Activated CD4-positive, alpha-beta memory T cell treated with anti-CD3 and anti-CD28 coated beads for 36 hours (primary cell): ENCODE results near the gene SCLY. TPM values are rescaled to one million over a fixed set of nuclear protein-coding genes. Genes with fewer than 3 reads are reported as not detected.
"Not testable (repeated sequence)": the region's sequence is repeated elsewhere in the genome, so short reads cannot be mapped to it uniquely, and the experiment has no call there.

Experiments used
- CTCF ChIA-PET: fragments of 350-600 bp; sonication (Branson Sonifier 250); formaldehyde crosslinking; loops from one replicate; lab custom pipeline; 2021; ENCODE audit warnings: antibody characterized with exemption, inconsistent platforms; lab: Charles Lee
- POLR2A ChIA-PET: fragments of 350-600 bp; sonication (Branson Sonifier 250); formaldehyde crosslinking; loops from one replicate; lab custom pipeline; 2021; ENCODE audit warnings: antibody characterized with exemption; lab: Charles Lee
- DNase-seq: peaks from one replicate; pipeline ENCODE4 v3.0.0-alpha.2; 2020
- H3K27ac Mint-ChIP-seq: one replicate; pipeline ENCODE4 v1.8.0; 2021; ENCODE audit warnings: mixed read lengths
- H3K27me3 Mint-ChIP-seq: one replicate; pipeline ENCODE4 v1.8.0; 2021; ENCODE audit warnings: mixed read lengths
- H3K36me3 Mint-ChIP-seq: one replicate; pipeline ENCODE4 v1.8.0; 2021; ENCODE audit warnings: mixed read lengths
- H3K4me1 Mint-ChIP-seq: one replicate; pipeline ENCODE4 v1.8.0; 2021; ENCODE audit warnings: low read depth, mixed read lengths
- H3K4me3 Mint-ChIP-seq: one replicate; pipeline ENCODE4 v1.8.0; 2021; ENCODE audit warnings: mild to moderate bottlenecking, mixed read lengths
- H3K9me3 Mint-ChIP-seq: one replicate; pipeline ENCODE4 v1.8.0; 2021; ENCODE audit warnings: mixed read lengths
- intact Hi-C: fragments of 100-400 bp; cut with micrococcal nuclease; formaldehyde crosslinking; loops from one replicate; pipeline ENCODE4 v1.15.1; 2023
- total RNA-seq, 2 experiments: library from RNA; stranded (reverse); gene quantifications; one replicate each; pipeline ENCODE4 v1.2.3, GENCODE V29; 2021

The SCLY gene
- total RNA-seq, 2 experiments from 2014 or later, result 47.9 to 51.8 TPM

DNA sequence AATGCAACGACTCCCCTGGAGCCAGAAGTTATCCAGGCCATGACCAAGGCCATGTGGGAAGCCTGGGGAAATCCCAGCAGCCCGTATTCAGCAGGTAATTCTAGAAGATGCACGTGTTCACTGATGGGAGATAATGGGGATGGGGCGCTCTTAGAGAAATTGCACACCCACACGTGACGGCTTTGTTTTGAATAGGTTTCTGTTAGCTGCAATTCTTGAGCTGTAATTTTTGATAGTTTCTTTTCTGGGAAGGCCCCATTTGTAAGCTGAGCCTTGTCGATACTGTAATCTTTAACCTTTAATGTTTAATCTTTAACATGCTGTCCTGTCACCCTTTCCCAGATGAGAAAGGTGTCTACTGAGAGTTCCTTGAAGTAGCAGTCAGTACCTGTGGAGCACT is 3.6 kb downstream of the SCLY start:
- CTCF ChIA-PET, result interaction anchor here (0.8 kb wide), 1 partner anchor 96 kb away, joined by 4 read pairs; no protein-coding TSS in a partner anchor
- H3K9me3 Mint-ChIP-seq, result peaks cover 21% of the 10 kb centered on the region
- peak overlapping the region; percentile 26 for H3K27ac Mint-ChIP-seq
- DNase-seq, result no peak
- POLR2A ChIA-PET, result no interaction called here
- H3K36me3 Mint-ChIP-seq, result peaks cover 53% of the 10 kb centered on the region
- peaks cover 76% of the 10 kb centered on the region for H3K4me1 Mint-ChIP-seq
- H3K4me3 Mint-ChIP-seq, result no peak overlapping the region
- intact Hi-C loops, result loop anchor here (5.0 to 10.0 kb wide), 3 partner anchors 140 to 362 kb away; partner anchors contain the start of genes ILKAP and PER2
- H3K27me3 Mint-ChIP-seq, result no peaks in the 10 kb centered on the region

DNA sequence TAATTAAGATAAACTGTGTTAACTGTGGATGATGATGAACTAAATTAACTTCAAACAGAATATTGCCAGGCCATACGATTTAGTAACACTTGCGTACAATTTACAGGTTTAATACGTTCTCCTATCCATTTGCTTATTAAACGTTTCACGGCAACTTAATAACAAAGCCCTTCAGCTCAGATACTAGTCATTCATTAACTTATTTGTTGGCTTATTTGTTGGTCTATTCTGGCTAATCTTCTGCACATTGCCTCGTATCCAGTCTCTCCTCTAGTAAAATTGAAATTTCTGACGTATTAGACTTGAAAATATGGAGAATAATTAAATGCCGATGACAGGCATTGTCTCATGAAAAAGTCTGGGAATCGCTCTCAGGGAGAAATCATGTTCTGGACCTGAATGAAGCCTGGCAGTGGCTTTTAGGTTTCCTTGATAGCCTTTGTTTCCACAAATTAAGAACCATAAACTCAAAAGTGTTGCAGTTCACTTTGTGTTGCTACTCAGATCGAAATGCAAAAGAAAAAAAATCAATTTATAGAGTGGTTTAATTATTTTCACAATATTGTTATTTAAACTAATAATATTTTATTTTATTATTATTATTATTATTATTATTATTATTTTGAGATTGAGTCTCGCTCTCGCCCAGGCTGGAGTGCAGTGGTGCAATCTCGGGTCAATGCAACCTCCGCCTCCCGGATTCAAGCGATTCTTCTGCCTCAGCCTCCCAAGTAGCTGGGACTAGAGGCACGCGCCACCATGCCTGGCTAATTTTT is 4.5 kb downstream of the SCLY start:
- Mint-ChIP-seq H3K27me3 (no peaks in the 10 kb centered on the region), H3K36me3 (peaks cover 59% of the 10 kb centered on the region), H3K4me1 (peaks cover 75% of the 10 kb centered on the region), H3K27ac (no peak overlapping the region), H3K4me3 (no peak overlapping the region), H3K9me3 (peaks cover 21% of the 10 kb centered on the region)
- CTCF ChIA-PET, result interaction anchor here (0.8 kb wide), 1 partner anchor 96 kb away, joined by 4 read pairs; no protein-coding TSS in a partner anchor
- intact Hi-C loops, result loop anchor here (10.0 kb wide), 2 partner anchors 140 to 220 kb away; partner anchors contain the start of genes ILKAP and PER2
- no peak for DNase-seq
- POLR2A ChIA-PET, result no interaction called here

DNA sequence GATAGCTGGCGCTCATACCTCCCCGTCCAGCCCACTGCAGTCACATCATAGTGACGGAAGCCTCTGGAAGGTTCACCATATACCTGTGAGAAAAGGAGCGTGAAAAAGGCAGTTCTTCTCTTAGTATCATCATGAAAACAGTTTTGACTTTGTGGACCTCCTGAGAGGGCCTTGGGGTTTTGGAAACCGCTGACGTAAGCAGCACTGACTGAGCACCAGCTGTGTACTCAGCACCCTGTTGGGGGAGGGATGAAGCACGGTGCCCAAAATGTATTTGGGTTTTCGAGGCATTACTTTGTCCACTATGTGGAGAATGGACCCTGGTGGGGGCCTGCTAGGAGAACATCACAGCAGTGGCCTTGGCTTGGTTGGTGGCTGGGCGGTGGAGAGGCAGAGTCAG is 5.4 kb downstream of the SCLY start:
- CTCF ChIA-PET, result no interaction called here
- Mint-ChIP-seq H3K27me3 (no peaks in the 10 kb centered on the region), H3K36me3 (peaks cover 62% of the 10 kb centered on the region), H3K4me3 (no peak overlapping the region), H3K4me1 (peaks cover 78% of the 10 kb centered on the region), H3K27ac (peak overlapping the region; percentile 63), H3K9me3 (peaks cover 21% of the 10 kb centered on the region)
- no peak for DNase-seq
- POLR2A ChIA-PET, result no interaction called here
- intact Hi-C loops, result loop anchor here (10.0 kb wide), 2 partner anchors 139 to 219 kb away; partner anchors contain the start of genes ILKAP and PER2

DNA sequence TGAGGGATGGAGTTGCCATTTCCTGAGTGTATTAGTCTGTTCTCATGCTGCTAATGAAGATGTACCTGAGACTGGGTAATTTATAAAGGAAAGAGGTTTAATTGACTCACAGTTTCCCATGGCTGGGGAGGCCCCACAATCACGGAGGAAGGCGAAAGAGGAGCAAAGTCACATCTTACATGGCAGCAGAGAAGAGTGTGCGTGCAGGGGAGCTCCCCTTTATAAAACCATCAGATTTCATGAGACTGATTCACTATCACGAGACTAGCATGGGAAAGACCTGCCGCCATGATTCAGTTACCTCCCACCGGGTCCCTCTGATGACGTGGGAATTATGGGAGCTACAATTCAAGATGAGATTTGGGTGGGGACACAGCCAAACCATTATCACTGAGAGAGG is 5.9 kb downstream of the SCLY start:
- Mint-ChIP-seq H3K27ac (peak overlapping the region; percentile 63), H3K36me3 (peaks cover 59% of the 10 kb centered on the region), H3K4me1 (peaks cover 76% of the 10 kb centered on the region), H3K9me3 (peaks cover 21% of the 10 kb centered on the region)
- H3K4me3 Mint-ChIP-seq, POLR2A ChIA-PET, H3K27me3 Mint-ChIP-seq, CTCF ChIA-PET: not testable (repeated sequence)
- peak; percentile 56 for DNase-seq
- intact Hi-C loops, result loop anchor here (10.0 kb wide), 2 partner anchors 138 to 218 kb away; partner anchors contain the start of genes ILKAP and PER2

DNA sequence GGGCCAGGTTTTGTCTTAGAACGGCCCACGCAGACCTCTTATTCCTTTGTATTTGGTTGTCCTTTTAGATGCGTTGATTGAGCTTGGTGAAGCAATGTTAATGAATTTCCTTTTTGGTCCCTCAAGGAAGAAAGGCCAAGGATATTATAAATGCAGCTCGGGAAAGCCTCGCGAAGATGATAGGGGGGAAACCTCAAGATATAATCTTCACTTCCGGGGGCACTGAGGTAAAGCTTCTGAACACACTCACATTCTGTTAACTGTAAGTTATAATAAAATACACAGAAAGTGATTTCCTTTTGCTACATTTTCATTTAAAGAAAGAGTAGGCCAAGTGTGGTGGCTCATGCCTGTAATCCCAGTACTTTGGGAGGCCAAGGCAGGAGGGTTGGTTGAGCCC is 7.1 kb downstream of the SCLY start:
- no peak for DNase-seq
- Mint-ChIP-seq H3K27me3 (no peaks in the 10 kb centered on the region), H3K9me3 (peaks cover 26% of the 10 kb centered on the region), H3K36me3 (peaks cover 70% of the 10 kb centered on the region), H3K4me1 (peaks cover 70% of the 10 kb centered on the region), H3K27ac (peak overlapping the region; percentile 63), H3K4me3 (no peak overlapping the region)
- intact Hi-C loops, result loop anchor here (10.0 kb wide), 2 partner anchors 137 to 217 kb away; partner anchors contain the start of genes ILKAP and PER2
- POLR2A ChIA-PET, result no interaction called here
- CTCF ChIA-PET, result interaction anchor here (1.3 kb wide), 1 partner anchor 145 kb away, joined by 3 read pairs; no protein-coding TSS in a partner anchor

DNA sequence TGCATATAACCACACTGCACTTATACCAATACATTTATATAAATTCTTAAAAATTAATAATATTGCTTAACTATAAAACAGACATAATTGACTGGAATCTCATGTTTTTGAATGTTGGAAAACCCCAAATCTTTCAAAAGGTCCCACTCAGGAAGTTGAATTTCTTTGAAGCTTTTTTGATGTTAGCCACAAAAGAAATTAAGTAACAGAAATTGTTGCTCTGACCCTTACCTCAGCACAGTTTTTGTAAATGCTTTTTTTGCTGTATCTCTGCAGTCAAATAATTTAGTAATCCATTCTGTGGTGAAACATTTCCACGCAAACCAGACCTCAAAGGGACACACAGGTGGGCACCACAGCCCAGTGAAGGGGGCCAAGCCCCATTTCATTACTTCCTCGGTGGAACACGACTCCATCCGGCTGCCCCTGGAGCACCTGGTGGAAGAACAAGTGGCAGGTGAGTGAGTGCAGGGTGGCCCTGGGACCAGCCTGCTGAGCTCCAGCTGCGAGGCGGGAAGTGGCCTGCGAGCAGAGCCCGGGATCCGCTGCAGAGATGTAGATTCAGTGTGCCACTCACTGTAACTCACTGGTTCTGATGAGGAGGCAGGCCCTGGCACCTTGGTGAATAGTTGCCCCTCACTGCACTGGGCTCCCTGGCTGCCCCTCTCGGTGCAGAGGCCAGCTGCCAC is 8.4 kb downstream of the SCLY start:
- DNase-seq, result peak; percentile 30

DNA sequence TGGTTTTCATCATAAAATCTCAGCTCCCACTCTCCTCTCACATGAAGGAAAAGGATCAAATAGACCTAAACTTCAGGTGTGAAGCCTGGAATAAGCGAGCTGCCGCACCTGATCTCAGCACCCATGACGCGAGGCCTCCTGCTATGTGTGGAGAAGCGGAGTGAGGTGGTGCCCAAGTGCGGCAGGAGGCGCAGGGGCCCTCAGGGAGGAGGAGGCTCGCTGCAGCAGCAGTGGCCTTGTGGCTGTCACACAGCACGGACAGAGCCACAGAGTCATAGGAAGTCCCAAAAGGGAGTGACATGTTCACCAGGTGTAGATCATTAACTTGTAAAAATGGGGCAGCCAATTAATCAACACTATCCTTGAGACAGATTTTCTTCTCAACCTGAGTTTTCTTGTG is 9.1 kb downstream of the SCLY start:
- peaks cover 77% of the 10 kb centered on the region for H3K36me3 Mint-ChIP-seq
- no peaks in the 10 kb centered on the region for H3K27me3 Mint-ChIP-seq
- intact Hi-C loops, result loop anchor here (10.0 kb wide), 2 partner anchors 135 to 215 kb away; partner anchors contain the start of genes ILKAP and PER2
- DNase-seq, result no peak
- H3K27ac Mint-ChIP-seq, result peak overlapping the region; percentile 66
- ChIA-PET POLR2A (interaction anchor here (1.8 kb wide), 1 partner anchor 9 kb away, joined by 6 read pairs; the partner anchor contains the start of gene SCLY), CTCF (no interaction called here)
- no peak overlapping the region for H3K4me3 Mint-ChIP-seq
- H3K4me1 Mint-ChIP-seq, result peaks cover 52% of the 10 kb centered on the region
- H3K9me3 Mint-ChIP-seq, result peaks cover 28% of the 10 kb centered on the region

More for the DNA sequence above, 8.4 kb downstream of the SCLY start:
- peak overlapping the region; percentile 2 for H3K4me3 Mint-ChIP-seq
- intact Hi-C loops, result loop anchor here (10.0 kb wide), 2 partner anchors 136 to 216 kb away; partner anchors contain the start of genes ILKAP and PER2
- H3K4me1 Mint-ChIP-seq, result peaks cover 58% of the 10 kb centered on the region
- no peaks in the 10 kb centered on the region for H3K27me3 Mint-ChIP-seq
- H3K36me3 Mint-ChIP-seq, result peaks cover 78% of the 10 kb centered on the region
- POLR2A ChIA-PET, result interaction anchor here (1.8 kb wide), 1 partner anchor 8 kb away, joined by 6 read pairs; the partner anchor contains the start of gene SCLY
- peak overlapping the region; percentile 66 for H3K27ac Mint-ChIP-seq
- H3K9me3 Mint-ChIP-seq, result peaks cover 28% of the 10 kb centered on the region
- CTCF ChIA-PET, result no interaction called here

DNA sequence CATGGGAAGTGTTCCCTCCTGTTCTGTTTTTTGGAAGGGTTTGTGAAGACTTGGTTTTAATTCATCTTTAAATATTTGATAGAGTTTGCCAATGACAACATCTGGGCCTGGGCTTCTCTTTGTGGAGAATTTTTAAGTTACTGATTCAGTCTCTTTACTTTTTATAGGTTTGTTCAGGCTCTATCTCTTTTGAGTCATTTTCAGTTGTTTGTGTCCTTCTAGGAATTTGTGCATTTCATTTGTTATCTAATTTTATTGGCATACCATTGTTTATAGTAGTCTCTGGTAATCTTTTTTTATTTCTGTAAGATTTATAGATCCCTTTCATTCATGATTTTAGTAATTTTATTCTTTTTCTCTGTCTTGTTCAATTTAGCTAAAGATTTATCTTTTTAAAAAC is 14.6 kb downstream of the SCLY start:
- H3K27me3 Mint-ChIP-seq, result no peaks in the 10 kb centered on the region
- CTCF ChIA-PET, result no interaction called here
- H3K9me3 Mint-ChIP-seq, result peaks cover 7% of the 10 kb centered on the region
- H3K4me3 Mint-ChIP-seq, result no peak overlapping the region
- no peak for DNase-seq
- H3K27ac Mint-ChIP-seq, result no peak overlapping the region
- H3K36me3 Mint-ChIP-seq, result peaks cover 59% of the 10 kb centered on the region
- POLR2A ChIA-PET, result no interaction called here
- intact Hi-C loops, result no loop called here
- H3K4me1 Mint-ChIP-seq, result peaks cover 8% of the 10 kb centered on the region

DNA sequence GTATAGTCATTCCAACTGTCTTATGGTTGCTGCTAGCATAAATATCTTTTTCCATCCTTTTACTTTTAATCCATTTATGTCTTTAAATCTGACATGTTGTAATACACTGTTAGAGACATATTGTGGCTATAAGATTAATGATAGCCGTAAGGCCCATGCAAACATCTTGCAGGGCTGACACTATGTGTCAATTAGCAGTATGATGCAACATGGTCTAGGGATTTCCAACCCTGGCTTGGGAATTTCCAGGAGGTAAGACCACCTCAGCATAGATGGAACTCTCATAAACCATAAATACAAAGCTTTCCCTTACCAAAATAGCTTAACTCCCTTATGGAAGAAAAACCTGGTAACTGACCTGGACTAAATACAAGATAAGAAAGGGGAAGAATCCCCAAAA is 16.5 kb downstream of the SCLY start:
- peaks cover 7% of the 10 kb centered on the region for H3K9me3 Mint-ChIP-seq
- no peak overlapping the region for H3K4me3 Mint-ChIP-seq
- peaks cover 2% of the 10 kb centered on the region for H3K4me1 Mint-ChIP-seq
- ChIA-PET POLR2A (no interaction called here), CTCF (interaction anchor here (0.7 kb wide), 1 partner anchor 99 kb away, joined by 3 read pairs; no protein-coding TSS in a partner anchor)
- H3K27me3 Mint-ChIP-seq, result no peaks in the 10 kb centered on the region
- intact Hi-C loops, result no loop called here
- no peak for DNase-seq
- H3K36me3 Mint-ChIP-seq, result peaks cover 69% of the 10 kb centered on the region
- no peak overlapping the region for H3K27ac Mint-ChIP-seq

DNA sequence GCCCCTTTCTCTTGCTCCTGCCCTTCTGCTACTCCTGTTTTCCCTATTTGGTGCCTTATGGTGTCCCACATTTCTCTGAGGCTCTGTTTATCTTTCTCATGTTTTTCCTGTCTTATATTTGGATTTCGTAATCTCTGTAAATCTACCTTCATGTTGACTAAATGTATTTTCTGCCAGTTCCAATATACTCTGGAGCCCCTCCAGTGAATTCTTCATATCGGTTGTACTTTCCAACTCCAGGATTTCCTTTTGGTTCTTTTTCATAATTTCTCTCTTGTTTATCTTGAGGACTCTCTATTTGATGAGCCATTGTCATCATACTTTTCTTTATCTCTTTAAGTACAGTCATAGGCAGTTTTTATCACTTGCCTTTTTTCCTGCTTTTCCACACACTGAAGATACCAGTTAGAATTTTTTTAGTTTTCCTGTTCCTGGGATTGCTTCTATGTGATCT is 19.1 kb downstream of the SCLY start:
- H3K27me3 Mint-ChIP-seq, result no peaks in the 10 kb centered on the region
- intact Hi-C loops, result no loop called here
- DNase-seq, result no peak
- H3K9me3 Mint-ChIP-seq, result no peaks in the 10 kb centered on the region
- H3K4me1 Mint-ChIP-seq, result no peaks in the 10 kb centered on the region
- ChIA-PET POLR2A (no interaction called here), CTCF (no interaction called here)
- no peak overlapping the region for H3K27ac Mint-ChIP-seq
- no peak overlapping the region for H3K4me3 Mint-ChIP-seq
- H3K36me3 Mint-ChIP-seq, result peaks cover 67% of the 10 kb centered on the region

DNA sequence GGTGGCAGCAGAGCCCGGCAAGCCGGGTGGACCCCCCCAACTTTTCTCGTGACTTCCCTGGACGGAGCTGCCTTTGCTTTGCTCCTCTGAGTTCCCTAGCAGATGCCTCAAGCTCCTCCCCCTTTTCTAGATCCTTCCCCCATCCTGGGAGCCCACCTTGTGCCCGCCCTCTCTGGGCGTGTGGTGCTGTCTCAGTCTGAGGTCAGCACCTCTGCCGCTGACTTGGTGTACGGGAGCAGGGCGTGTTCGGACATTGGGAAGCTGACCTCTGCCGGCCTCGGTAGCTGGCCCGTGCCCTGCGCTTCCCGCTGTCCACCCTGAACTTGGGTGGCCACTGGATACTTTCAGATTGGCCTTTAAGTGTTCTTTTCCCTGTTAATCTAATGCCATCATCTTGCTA is 19.7 kb downstream of the SCLY start:
- DNase-seq, result no peak
- intact Hi-C loops, result no loop called here
- Mint-ChIP-seq H3K27me3 (no peaks in the 10 kb centered on the region), H3K4me1 (no peaks in the 10 kb centered on the region), H3K27ac (no peak overlapping the region), H3K4me3 (no peak overlapping the region), H3K36me3 (peaks cover 68% of the 10 kb centered on the region), H3K9me3 (no peaks in the 10 kb centered on the region)
- ChIA-PET CTCF (no interaction called here), POLR2A (no interaction called here)

DNA sequence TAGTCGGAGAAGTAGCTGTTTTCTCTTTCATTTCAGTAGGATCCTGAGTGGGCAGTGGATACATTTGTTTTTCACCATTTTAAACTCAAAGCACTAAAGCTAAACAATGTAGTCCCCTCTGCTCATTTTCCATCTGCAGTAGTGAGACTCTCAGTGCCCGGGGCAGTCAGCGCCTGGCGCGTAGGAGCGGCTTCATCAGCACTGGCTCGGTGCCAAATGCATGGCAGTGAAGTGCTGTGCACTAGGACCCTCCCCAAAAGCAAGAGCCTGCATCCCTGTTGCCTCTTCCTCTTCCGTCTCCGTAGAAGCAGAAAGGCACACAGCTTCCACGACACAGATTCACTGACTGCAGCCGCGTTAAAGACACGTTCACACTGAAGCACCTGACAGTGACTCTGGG is 20.3 kb downstream of the SCLY start:
- peak; percentile 4 for DNase-seq
- H3K4me3 Mint-ChIP-seq, result no peak overlapping the region
- intact Hi-C loops, result no loop called here
- H3K4me1 Mint-ChIP-seq, result no peaks in the 10 kb centered on the region
- H3K9me3 Mint-ChIP-seq, result no peaks in the 10 kb centered on the region
- CTCF ChIA-PET, result no interaction called here
- H3K27me3 Mint-ChIP-seq, result no peaks in the 10 kb centered on the region
- POLR2A ChIA-PET, result no interaction called here
- no peak overlapping the region for H3K27ac Mint-ChIP-seq
- H3K36me3 Mint-ChIP-seq, result peaks cover 68% of the 10 kb centered on the region
